RWPE1 (cell line): ENCODE measurements around the gene COL6A1.

Source experiments
- CTCF ChIA-PET: fragments of 350-600 bp; sonication (Branson Sonifier 250); formaldehyde crosslinking; extraction: SDS; loops from one replicate; lab custom pipeline; 2021; lab: Yijun Ruan, JAX
- POLR2A ChIA-PET: fragments of 400-600 bp; formaldehyde crosslinking; extraction: SDS; loops from one replicate; lab custom pipeline; 2020; ENCODE audit warnings: antibody characterized with exemption; ENCODE audit not compliant: low non-redundant PET; lab: Yijun Ruan, JAX
- DNase-seq: peaks from one replicate; pipeline ENCODE4 v3.0.0; 2012; ENCODE audit warnings: low spot score
- H3K27ac ChIP-seq: fragments of 450-650 bp; 2 replicates; pipeline ENCODE4 v1.5.1; 2017
- TF ChIP-seq, protein P1 (sequence below): fragments of 450-650 bp; conservative IDR thresholded peaks from 2 replicates; pipeline ENCODE4 v1.5.1; 2017; ENCODE audit warnings: low read depth, mild to moderate bottlenecking

COL6A1 gene

DNA sequence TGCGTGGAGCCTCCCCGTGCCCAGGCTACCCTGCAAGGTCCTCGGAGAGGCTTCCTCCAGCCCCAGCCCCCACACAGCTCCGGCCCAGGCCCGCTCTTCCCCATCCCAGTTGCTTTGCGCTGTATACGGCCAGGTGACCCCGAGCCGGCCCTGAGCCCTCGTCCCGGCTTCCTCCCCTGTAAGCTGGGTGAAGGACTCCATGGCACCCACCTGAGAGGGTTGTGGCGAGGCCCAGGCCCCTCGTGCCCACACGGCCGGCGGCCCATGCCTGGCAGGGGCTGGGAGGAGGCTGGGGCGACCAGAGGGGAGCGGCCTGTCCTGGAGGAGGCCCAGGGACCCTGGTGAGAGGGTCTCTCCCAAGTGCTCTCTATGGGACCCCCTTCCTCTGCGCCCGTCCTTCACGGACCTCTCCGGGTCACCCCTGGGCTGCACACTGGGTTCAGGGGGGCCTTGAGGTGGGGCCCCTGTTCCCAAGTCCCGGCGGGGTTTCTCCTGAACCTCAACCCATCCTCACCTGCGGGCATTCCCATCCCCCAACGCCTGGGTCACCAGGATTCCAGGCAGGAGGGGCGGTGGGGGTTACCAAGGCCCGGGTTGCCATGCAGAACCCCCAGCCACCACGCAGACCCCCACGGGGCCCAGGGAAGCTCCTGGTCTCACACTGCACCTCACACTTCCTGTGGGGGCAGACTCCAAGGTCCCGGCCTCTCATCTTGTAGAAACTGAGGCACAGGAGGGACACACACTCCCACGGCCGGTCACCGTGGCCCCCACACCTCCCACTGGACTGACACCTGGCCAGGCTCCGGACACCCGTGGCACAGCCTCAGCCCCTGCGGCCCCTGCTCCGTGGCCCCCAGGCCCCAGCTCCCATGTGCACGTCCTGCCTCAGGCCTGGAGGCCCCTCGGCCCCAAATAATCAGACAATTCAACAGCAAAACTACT is 25.2 kb downstream of the COL6A1 start:
- ChIA-PET POLR2A (no interaction called here), CTCF (no interaction called here)
- DNase-seq, result no peak
- H3K27ac ChIP-seq, result no peak overlapping the region
- TF ChIP-seq, protein P1, sequence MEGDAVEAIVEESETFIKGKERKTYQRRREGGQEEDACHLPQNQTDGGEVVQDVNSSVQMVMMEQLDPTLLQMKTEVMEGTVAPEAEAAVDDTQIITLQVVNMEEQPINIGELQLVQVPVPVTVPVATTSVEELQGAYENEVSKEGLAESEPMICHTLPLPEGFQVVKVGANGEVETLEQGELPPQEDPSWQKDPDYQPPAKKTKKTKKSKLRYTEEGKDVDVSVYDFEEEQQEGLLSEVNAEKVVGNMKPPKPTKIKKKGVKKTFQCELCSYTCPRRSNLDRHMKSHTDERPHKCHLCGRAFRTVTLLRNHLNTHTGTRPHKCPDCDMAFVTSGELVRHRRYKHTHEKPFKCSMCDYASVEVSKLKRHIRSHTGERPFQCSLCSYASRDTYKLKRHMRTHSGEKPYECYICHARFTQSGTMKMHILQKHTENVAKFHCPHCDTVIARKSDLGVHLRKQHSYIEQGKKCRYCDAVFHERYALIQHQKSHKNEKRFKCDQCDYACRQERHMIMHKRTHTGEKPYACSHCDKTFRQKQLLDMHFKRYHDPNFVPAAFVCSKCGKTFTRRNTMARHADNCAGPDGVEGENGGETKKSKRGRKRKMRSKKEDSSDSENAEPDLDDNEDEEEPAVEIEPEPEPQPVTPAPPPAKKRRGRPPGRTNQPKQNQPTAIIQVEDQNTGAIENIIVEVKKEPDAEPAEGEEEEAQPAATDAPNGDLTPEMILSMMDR, result no peak

DNA sequence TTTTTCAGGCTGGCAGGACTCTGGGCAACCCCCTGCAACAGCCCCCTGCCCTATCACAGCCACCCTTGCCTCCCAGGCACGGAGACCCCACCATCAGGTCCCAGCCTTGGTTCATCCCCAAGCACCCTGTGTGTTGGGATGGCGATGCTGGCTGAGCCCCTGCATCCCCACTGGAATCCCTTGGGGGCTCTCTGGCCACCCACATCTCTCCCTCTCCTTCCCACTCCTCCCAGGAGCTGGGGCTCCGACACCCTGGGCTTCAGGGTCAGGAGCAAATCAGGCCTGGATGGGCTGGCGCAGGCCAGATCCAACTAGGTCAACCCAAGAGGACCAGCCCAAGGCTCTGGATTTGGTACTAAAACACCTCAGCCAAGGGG is 25.9 kb downstream of the COL6A1 start:
- DNase-seq, result no peak
- ChIA-PET CTCF (no interaction called here), POLR2A (no interaction called here)
- TF ChIP-seq, protein P1, result no peak
- H3K27ac ChIP-seq, result no peak overlapping the region

DNA sequence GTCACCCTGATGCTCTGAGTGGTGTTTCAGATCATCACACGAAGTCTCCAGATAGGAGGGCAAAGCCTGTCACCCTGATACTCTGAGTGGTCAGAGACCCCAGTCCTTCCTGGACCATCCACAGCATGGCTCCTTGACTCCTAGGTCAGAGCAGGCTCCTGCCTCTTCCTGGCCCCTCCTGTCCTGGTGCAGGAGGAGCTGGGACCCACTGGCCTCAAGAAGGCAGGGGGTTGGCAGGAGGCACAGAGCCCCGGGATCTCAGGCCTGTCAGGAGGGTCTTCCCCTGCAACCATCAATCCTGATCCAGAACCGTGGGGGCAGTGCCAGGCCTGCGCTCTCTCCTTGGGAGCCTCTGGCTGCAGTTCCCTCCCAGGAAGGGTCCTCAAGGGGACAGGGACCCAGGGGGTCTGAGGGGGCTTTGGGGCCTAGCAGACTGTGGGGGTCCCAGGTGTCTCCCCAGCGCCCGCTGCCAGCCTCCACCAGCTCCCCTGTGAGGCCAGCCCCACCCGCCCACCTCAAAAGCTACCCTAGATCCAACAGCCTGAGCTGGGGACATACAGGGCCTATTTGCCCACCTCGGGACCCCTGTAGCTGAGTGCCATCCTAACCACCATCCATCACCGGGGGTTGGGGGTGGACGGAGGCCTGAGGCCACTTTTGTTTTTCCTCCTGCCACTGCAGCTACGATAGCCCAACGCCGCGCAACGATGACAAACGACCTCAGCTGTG is 27.5 kb downstream of the COL6A1 start:
- POLR2A ChIA-PET, result no interaction called here
- TF ChIP-seq, protein P1, result no peak
- no peak overlapping the region for H3K27ac ChIP-seq
- CTCF ChIA-PET, result interaction anchor here (0.5 to 1.2 kb wide), 3 partner anchors 14 to 1059 kb away, joined by 3 to 4 read pairs (median 3); no protein-coding TSS in a partner anchor
- no peak for DNase-seq

DNA sequence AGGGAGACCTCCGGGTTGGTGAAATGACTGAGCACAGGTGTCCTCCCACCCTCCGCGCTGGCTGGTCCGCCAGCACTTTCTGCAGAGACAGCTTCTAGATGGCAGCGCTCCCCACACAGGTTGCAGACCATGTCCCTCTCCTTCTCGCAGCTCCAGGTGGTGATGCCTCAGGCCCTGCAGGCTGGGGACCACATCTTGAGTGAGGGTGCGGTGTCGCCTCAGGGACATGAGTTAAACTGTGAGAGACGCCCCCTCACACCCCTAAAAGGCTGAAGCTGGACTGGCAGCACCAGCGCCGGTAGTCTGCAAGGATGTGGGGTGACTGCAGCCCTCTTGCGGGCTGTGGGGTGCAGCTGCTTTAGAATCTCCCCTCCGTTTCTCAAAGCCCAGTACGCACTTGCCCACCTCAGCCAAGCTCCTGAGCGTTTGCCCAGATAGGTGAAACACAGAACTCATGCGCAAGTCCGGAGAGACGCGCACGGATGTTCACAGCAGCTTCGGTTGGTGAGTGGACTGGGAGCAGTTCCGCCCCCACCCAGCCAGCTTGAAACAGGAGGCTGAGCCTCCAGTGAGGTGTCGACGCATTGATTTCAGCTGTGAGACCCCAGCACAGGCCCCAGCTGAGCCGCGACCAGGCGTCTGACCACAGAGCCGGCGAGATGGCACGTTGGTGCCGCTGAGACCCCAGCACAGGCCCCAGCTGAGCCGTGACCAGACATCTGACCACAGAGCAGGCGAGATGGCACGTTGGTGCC is 28.6 kb downstream of the COL6A1 start:
- H3K27ac ChIP-seq, result no peak overlapping the region
- POLR2A ChIA-PET, result no interaction called here
- CTCF ChIA-PET, result interaction anchor here (0.5 to 1.2 kb wide), 4 partner anchors 13 to 1060 kb away, joined by 3 to 5 read pairs (median 4); no protein-coding TSS in a partner anchor
- DNase-seq, result no peak
- TF ChIP-seq, protein P1, result no peak

DNA sequence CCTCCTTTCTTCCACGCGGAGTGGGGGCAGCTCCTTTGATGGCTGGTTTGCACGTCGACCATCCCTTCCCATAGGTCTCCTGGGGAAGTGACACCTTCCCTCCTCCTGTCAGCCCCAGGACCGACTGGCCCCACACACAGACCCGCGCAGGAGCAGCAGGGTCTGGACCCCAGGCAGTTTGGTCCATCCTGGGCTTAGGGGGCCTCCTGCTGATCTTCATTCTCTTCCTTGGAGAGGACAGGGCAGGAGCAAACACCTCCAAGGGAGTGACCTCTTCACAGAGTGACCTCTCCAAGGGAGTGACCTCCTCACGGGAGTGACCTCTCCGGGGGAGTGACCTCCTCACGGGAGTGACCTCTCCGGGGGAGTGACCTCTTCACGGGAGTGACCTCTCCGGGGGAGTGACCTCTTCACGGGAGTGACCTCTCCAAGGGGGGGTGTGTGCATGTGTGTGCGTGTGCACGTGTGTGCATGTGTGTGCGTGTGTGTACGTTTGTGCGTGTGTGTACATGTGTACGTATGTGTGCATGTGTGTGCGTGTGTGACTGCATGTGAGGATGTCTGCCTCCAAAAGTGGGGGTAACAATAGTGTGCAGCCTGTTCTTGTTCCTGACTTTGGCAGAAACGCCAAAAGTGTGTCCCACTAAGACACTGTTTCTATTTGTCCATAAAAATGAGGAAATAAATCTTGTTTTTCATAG is 29.8 kb downstream of the COL6A1 start:
- POLR2A ChIA-PET, result no interaction called here
- TF ChIP-seq, protein P1, result no peak
- no peak for DNase-seq
- CTCF ChIA-PET, result no interaction called here
- H3K27ac ChIP-seq, result no peak overlapping the region

DNA sequence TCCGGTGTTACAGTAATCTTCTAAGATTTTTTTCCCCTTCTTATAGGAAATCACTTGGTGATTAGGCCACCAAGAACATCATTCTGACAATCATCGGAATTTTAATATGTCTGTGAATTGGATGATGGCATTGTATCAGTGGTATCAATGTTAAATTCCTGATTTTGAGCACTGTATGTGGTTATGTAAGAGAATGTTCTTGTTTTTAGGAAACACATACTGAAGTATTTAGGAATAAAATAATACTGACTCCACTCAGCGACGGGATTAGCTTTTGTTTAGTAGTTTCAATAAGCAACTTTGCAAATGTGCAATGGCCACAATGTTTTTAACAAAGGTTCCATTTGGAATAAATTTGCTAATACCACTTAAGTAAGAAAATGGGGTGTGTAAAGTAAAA is 30.6 kb downstream of the COL6A1 start:
- DNase-seq, result no peak
- TF ChIP-seq, protein P1, result no peak
- ChIA-PET CTCF (no interaction called here), POLR2A (no interaction called here)
- no peak overlapping the region for H3K27ac ChIP-seq
